GM19395 (cell line): ENCODE measurements around the gene COL4A1.

Source experiments
- ATAC-seq: cut with Tn5 transposase; IDR thresholded peaks from one replicate; pipeline ENCODE4 v1.9.1; 2021; ENCODE audit warnings: mild to moderate bottlenecking, moderate library complexity; ENCODE audit not compliant: unreplicated experiment

COL4A1 gene

DNA sequence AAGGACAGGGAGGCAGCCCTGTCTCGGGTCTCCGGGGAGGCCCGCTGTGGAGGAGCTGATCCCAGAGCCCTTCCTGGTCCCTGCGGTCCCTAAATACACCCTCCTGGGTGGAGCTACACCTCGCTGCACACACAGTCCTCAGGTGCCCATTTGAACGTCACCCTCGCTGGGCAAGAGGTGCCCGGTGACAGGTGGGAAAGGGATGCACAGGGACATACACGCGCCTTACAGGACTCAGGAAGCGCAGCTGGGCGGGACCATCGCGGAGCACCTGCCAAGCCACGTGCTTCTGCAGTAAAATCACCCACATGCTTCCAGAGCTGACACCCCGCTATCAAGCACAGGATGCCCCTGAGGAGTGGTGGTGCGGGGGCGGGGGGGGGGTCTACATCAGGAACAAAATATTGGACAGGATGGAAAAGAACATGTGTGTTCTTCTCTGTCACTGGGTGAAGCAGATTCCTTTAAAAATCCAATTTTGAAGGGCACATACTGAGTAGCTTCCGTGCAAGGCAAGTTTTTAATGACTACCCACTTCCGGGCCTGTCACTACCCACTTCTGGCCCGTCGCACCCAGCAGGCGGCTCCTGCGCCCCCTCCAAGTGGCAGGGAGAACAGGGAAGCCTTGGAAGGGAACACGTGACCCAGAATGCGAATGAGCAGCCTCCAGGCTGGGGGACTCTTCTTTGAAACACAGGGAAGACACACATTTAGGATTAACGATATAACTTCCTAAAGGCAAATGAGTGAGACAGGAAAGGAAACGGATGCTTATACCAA is 78.9 kb downstream of the COL4A1 start:
- no peak for ATAC-seq

- no peak for ATAC-seq
These were observed 79.5 kb downstream of the COL4A1 start for GRCh38 chr13:110227416-110227815.

DNA sequence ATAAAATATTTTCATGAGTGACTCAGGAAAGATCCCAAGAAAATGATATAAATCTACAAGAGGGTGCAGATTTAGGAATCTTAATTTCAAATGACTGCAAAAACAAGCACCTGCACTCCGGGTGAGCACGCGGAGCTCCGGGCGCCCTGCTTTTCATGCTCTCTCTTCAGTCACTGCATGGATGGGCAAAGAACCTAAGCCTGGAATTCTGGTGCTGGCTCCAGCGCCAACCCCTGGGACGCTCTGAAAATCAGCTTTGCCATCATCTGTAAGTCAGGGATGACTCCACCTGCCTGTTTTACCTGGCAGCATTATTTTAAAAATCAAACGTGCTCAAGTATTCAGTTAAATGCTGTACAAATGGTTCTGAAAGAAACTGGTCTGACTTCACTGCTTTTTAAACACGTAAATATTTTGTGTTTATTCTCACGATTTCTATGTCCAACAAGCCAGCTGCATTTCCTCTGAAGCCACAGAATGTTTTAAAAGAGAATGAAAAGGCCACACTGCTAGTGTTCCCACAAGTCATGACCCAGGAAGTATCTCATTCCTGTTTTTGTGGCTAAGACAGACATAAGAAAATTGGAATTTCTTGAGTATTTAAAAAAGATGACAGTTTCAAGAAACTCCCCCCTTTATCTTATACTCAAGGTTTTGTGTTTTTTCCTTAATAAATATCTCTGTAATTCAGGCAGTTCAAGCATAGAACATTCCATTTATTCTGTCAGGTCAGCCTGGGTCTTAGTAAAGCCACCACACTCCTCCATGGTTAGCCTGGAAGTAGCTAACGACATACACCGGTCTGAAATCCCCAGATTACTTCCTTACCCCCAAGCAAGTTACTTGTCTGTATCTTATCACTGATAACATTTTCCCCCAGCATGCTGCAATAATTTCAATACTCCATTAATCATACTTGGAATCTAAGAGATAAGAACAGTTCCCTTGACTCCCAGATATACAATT is 81.1 kb downstream of the COL4A1 start:
- ATAC-seq: no peak

DNA sequence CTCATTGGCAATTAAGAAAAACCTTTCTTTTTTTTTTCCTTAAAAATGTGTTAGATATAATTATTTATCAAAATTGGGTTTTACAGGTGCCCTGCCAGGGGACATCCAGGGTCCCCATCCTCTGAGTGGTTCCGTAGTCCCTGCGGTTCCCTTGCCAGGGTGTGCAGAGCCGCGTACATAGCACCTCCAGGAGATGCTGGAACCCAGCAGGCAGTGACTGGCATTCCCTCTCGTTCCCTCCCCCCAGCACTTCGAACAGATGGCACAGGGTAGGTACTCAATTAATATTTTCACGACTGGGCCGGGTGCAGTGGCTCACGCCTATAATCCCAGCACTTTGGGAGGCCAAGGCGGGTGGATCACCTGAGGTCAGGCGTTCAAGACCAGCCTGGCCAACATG is 82.0 kb downstream of the COL4A1 start:
- no peak for ATAC-seq

- no peak for ATAC-seq
These were observed 82.4 kb downstream of the COL4A1 start for GRCh38 chr13:110224519-110224918.

GRCh38 chr13:110221406-110222117 is 85.4 kb downstream of the COL4A1 start:
- ATAC-seq: no peak

GRCh38 chr13:110220471-110220870 is 86.5 kb downstream of the COL4A1 start:
- no peak for ATAC-seq

GRCh38 chr13:110218581-110219201 is 88.3 kb downstream of the COL4A1 start:
- ATAC-seq: no peak

DNA sequence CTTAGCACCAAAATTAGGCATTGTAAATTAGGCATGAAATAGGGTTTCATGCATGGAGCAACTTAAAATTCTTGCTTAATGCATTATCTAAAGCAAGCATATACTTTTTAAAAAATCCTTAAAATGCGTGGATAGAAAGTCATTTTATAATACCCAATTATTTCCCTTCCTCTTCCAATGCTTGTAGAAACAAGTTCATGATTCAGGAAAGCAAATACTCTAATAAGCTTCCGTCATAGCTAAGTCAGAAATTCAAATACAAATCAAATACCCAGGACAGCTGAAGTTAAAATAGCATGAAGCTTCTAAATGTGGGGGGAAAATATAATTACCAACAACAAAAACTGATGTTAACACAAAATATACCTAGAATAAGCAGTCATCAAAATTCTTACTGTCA is 89.1 kb downstream of the COL4A1 start:
- no peak for ATAC-seq

GRCh38 chr13:110217085-110217484 is 89.9 kb downstream of the COL4A1 start:
- no peak for ATAC-seq

- no peak for ATAC-seq
These were observed 90.4 kb downstream of the COL4A1 start for GRCh38 chr13:110216398-110217041.

DNA sequence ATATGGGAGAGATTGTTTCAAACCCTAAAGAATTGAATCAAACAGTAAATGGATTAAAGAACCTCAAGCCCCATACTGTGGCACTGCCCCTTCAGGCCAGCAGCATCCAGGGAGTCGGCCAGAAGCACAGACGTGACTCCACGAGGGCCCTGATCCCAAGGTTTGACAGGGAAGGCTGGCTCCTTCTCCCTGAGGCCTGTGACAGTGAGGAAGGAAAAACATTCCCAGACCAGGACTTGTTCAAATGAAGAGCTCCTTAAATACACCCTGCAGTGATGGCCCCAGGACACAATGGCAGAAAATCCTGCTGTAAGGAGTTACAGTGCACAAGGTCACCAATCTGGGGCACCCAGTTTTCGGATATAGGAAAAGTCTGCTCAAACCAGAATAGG is 91.0 kb downstream of the COL4A1 start:
- ATAC-seq: no peak

- ATAC-seq: no peak
These were observed 91.4 kb downstream of the COL4A1 start for GRCh38 chr13:110215606-110216005.

DNA sequence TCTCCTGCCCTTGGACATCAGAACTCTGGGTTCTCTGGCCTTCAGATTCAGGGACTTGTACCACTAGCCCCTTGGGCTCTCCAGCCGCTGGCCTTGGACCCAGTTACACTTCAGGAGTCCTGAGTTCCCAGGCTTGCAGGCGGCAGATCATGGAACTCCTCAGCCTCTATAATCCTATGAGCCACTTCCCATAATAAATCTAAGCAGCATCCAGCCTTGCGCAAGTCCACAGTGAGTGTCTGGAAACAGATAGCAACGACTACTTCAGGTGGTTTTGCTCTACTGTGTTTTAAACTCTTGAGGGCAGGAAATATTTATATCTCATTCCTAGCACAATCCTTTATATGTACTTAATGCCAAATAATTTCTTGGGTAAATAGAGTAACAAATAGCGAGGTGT is 92.3 kb downstream of the COL4A1 start:
- no peak for ATAC-seq

DNA sequence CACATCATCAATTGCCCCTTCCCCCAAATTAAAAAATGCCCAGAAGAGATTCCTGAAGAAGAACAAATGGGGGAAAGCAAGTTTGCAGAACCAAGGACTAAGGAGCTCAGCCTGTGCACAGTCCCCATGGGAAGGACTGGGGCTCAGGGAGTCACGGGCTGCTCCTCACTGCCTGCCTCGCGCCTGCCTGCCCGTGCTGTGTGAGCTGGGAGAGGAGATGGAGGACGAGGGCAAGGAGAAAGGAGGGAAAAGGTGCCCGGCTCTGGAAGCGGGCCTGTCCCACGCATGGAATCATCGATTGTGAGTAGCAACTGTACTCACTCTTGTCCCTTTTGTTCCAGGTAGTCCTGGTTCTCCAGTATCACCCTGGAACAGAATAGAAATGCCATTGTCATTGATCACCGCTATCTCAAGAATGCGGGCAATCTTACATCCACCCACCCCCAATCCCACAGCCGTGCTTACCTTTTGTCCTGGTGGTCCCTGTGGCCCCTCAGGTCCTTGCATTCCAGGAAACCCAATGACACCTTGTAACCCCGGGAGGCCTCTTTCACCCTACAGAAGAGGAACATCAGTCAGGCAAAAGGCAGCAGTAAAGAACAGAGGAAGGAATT is 93.4 kb downstream of the COL4A1 start:
- no peak for ATAC-seq

- no peak for ATAC-seq
These were observed 94.4 kb downstream of the COL4A1 start for GRCh38 chr13:110212529-110212928.

GRCh38 chr13:110211735-110212134 is 95.2 kb downstream of the COL4A1 start:
- ATAC-seq: no peak

GRCh38 chr13:110211046-110211445 is 95.9 kb downstream of the COL4A1 start:
- no peak for ATAC-seq

GRCh38 chr13:110210604-110210985 is 96.4 kb downstream of the COL4A1 start:
- no peak for ATAC-seq
